MM.1S (cell line): ENCODE measurements around the gene ZNF787.

Source experiments
- CTCF ChIP-seq: fragments of 300-600 bp; sonication (generic); IDR thresholded peaks from 2 replicates; pipeline ENCODE4 v1.5.1; 2016; ENCODE audit warnings: antibody characterized with exemption, low read length, mixed read lengths
- EZH2 ChIP-seq: fragments of 300-600 bp; sonication (generic); optimal IDR thresholded peaks from 2 replicates; pipeline ENCODE3; 2017; ENCODE audit warnings: low read depth, mild to moderate bottlenecking, antibody characterized with exemption, low read length, mixed read lengths
- EZH2phosphoT487 ChIP-seq: fragments of 300-600 bp; sonication (generic); IDR thresholded peaks from 2 replicates; pipeline ENCODE4 v1.6.1; 2018; ENCODE audit warnings: antibody characterized with exemption, low read length

- TF ChIP-seq CTCF (no peak), EZH2phosphoT487 (no peak), EZH2 (no peak)
Measured at GRCh38 chr19:56159622-56160271, 38.7 kb upstream of the ZNF787 start.
